Esophagus squamous epithelium (tissue), 4 donors: Measurements from ENCODE around the gene GPR101.

Experiments used
- POLR2A ChIP-seq, 4 donors: fragments of 450-650 bp; IDR thresholded peaks; one replicate each; pipeline ENCODE4 v1.6.1; 2017; ENCODE audit warnings: antibody characterized with exemption in 4 of 4, mild to moderate bottlenecking in 4 of 4, moderate library complexity in 3 of 4
- TF ChIP-seq, protein P1 (sequence below), 6 experiments: fragments of 450-650 bp in 4 of 6; fragments of 200-600 bp in 2 of 6; sonication (generic) in 2 of 6; IDR thresholded peaks; one replicate each; pipeline ENCODE4 v1.5.1; 2016 to 2019; ENCODE audit warnings: antibody characterized with exemption in 6 of 6, mild to moderate bottlenecking in 4 of 6, moderate library complexity in 4 of 6

DNA sequence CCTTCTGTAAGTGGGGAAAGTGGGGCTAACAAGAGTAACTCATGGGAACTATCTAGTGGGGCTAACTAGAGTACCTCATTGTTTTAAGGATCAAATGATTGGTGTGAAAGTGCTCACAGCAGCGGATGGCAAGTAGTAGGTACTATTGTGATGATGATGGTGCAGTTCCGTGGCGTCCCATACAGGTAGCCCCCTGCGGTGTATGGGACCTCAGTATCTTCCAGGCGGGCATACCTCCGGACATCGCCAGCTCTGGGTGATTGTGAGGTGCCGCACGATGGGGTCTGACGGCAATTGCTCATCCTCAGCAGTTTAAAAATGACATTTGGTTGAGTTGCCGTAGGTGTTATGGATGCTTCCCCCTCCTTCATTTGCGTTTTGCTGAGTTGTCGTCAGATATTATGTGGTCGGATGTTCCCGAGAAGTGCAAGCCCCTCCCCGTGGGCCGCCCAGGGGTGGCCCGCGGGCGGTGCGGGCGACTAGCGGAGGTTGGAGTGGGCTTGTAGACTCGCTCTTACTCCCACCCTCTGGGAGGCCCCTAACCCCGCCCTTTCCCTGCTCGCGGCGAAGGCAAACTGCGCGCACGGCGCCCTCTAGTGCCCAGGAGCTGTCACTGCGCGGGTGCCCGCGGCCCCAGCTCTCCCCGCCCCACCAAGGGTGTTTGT is 18.3 kb upstream of the GPR101 start:
- TF ChIP-seq, protein P1, sequence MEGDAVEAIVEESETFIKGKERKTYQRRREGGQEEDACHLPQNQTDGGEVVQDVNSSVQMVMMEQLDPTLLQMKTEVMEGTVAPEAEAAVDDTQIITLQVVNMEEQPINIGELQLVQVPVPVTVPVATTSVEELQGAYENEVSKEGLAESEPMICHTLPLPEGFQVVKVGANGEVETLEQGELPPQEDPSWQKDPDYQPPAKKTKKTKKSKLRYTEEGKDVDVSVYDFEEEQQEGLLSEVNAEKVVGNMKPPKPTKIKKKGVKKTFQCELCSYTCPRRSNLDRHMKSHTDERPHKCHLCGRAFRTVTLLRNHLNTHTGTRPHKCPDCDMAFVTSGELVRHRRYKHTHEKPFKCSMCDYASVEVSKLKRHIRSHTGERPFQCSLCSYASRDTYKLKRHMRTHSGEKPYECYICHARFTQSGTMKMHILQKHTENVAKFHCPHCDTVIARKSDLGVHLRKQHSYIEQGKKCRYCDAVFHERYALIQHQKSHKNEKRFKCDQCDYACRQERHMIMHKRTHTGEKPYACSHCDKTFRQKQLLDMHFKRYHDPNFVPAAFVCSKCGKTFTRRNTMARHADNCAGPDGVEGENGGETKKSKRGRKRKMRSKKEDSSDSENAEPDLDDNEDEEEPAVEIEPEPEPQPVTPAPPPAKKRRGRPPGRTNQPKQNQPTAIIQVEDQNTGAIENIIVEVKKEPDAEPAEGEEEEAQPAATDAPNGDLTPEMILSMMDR (IDR thresholded peaks at IDR 0.05) = peak; percentile 39 to 67 (median 58)
- no peak for TF ChIP-seq POLR2A (IDR thresholded peaks at IDR 0.05)
